T1000 (cell line): Measurements from ENCODE around the gene UCN2.
"Not testable (repeated sequence)": the region's sequence is repeated elsewhere in the genome, so short reads cannot be mapped to it uniquely, and the experiment has no call there.

Experiments
- DNase-seq: peaks from one replicate; lab custom pipeline; 2025; ENCODE audit warnings: mixed read lengths; lab: John Stamatoyannopoulos, UW

Gene UCN2

GRCh38 chr3:48536116-48536515 lies 27.5 kb downstream of the UCN2 start:
- no peak for DNase-seq

DNA sequence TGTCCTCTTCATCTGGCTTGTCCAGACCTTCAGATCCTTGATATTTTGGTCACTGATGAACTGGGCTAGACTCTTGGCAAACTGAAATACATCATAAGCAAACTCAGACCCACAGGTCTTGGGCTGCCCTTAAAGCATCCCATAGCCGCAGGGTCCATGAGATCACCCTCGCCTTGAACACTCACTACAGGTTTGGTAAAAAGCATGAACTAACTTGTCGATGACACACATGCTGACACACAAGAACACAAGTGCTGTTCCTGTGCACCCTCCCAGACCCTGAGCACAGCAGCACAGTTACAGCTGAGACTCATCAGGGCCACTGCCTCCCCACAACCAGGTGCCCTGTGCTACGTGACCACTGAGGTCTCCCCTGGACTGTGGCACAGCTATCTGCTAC lies 28.0 kb downstream of the UCN2 start:
- no peak for DNase-seq

DNA sequence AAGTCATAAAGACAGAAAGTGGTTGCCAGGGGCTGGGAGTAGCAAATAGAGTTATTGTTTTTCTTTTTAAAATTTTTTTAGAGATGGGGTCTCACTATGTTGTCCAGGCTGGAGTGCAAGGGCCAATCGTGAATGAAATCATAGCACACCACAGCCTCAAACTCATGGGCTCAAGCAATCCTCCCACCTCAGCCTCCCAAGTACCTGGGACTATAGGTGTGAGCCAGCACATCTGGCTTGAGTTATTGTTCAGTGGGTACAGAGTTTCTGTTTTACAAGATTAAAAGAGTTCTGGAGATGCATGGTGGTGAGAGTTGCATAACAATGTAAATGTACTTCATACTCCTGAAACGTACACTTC lies 30.6 kb downstream of the UCN2 start:
- DNase-seq, result no peak

DNA sequence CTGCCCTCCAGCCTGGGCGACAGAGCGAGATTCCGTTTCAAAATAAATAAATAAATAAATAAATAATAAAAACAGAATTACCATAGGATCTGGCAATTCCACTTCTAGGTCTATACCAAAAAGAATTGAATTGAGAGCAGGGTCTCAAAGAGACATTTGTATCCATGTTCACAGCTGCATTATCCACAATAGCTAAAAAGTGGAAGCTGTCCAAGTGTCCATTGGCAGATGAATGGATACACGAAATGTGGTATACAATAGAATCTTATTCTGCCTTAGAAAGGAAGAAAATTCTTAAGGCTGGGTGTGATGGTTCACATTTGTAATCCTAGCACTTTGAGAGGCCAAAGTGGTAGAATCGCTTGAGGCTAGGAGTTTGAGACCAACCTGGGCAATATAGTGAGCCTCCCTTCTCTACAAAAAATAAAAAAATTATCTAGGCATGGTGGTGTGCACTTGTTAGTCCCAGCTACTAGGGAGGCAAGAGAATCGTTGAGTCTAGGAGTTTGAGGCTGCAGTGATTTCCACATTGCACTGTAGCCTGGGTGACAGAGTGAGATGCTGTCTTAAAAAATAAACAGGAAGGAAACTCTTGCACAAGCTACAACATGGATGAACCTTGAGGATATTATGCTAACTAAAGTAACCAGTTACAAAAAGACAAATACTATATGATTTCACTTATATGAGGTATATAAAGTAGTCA lies 31.2 kb downstream of the UCN2 start:
- DNase-seq, result no peak

DNA sequence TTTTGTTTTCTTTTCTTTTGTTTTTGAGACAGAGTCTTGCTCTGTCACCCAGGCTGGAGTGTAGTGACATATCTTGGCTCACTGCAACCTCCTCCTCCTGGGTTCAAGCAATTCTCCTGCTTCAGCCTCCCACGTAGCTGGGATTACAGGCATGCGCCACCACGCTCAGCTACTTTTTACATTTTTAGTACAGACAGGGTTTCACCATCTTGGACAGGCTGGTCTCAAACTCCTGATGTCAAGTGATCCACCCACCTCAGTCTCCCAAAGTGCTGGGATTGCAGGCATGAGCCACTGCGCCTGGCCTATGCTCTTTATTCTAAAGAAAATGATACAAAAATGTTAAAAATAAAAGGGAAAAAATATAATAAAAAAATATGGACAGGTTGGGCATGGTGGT lies 32.9 kb downstream of the UCN2 start:
- not testable (repeated sequence) for DNase-seq

- no peak for DNase-seq
Observed at GRCh38 chr3:48528754-48529153, 34.8 kb downstream of the UCN2 start.

GRCh38 chr3:48528048-48528447 lies 35.5 kb downstream of the UCN2 start:
- no peak for DNase-seq

- DNase-seq, result no peak
Observed at GRCh38 chr3:48524970-48525369, 38.6 kb downstream of the UCN2 start.

- DNase-seq, result no peak
Observed at GRCh38 chr3:48521635-48522034, 41.9 kb downstream of the UCN2 start.

DNA sequence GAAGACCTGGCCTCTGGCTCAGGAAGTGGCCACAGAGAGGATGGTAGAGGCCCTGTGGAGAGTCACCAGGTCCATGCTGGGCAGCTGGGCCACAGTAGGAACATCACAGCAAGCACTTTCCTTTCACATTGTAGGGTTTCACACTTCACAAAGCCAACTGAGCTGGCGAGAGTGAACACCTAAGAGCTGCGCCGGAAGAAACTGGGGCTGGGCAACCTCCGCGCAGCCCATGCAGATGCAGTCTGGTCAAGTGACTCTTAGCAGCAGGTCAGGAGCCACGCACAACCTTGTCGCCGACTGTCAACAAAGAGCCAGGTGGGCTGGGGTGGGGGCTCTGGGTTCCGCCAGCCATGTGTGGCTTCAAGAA lies 44.3 kb downstream of the UCN2 start:
- DNase-seq, result no peak

DNA sequence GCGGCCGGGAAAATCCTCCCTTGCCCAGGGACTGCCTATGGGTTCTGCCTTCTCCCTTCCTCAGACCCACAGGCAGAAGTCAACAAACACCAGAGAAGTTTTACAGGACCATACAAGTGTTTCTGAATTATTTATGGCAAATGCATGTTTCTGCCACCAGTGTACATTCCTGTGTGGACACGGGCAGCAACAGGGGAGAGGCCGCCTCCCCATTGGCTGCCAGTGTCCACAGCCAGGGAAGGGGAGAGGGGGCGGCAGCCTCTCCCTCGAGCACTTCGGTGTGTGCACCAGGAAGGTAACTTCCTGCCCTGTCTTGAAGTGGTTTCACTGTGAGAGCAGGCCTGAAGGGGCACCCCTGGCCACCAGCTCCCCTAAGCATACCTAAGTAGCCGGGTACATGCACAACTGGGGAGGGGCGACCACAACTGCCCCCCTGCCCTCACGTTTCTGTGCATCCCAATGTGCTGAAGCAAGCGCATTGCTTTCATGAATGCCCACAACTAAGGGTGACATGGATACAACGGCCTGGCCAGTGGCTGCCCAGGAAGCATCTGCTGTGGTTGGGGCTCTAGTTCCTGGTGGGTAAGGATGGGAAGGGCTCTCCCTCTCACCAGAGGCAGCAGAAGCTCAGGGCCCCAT lies 44.8 kb downstream of the UCN2 start:
- DNase-seq, result no peak

DNA sequence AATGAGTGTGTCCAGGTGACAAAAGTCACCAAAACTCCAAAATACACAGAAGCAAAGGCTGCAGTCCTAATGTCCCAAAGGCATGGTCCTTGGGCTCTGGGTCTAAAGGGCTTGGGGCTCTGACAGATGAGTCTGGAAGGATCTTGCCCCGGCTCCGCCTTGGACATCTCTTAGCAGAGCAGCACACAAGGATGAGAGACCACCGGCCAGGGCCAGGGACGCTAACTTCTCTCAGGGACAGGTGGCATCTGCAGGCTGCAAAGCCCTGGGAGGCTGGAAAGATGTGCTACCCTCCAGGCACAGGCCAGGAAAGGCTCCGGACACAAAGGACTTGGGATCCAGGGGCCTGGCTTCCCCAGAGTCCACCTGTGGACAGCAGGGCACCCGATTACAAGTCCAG lies 45.5 kb downstream of the UCN2 start:
- DNase-seq, result no peak

- no peak for DNase-seq
Observed at GRCh38 chr3:48516571-48516970, 47.0 kb downstream of the UCN2 start.

GRCh38 chr3:48514431-48515227 lies 49.0 kb downstream of the UCN2 start:
- DNase-seq, result no peak
